Cardiac fibroblast (primary cell): ENCODE measurements around the gene AKAP12.
A peak's percentile ranks its signal among the peaks of the same experiment; 100 is the strongest.
"Not testable (repeated sequence)": the region's sequence is repeated elsewhere in the genome, so short reads cannot be mapped to it uniquely, and the experiment has no call there.

Source experiments
- DNase-seq, 2 donors: peaks; one replicate each; pipeline versions ENCODE4 v3.0.0 to v3.0.0-alpha.2; 2010; ENCODE audit warnings: low read depth in 2 of 2
- H3K4me3 ChIP-seq, 2 donors: replicated peaks in 1 of 2; 1 replicate in 1 of 2; 2 replicates in 1 of 2; pipeline ENCODE4 v1.5.1; 2011; ENCODE audit warnings: low read depth in 2 of 2, low read length in 2 of 2, mild to moderate bottlenecking in 2 of 2, moderate library complexity in 1 of 2
- TF ChIP-seq, protein P1 (sequence below): IDR thresholded peaks from one replicate; pipeline ENCODE4 v1.5.1; 2011; ENCODE audit warnings: low read depth, mild to moderate bottlenecking, low read length, inconsistent platforms

The AKAP12 gene

DNA sequence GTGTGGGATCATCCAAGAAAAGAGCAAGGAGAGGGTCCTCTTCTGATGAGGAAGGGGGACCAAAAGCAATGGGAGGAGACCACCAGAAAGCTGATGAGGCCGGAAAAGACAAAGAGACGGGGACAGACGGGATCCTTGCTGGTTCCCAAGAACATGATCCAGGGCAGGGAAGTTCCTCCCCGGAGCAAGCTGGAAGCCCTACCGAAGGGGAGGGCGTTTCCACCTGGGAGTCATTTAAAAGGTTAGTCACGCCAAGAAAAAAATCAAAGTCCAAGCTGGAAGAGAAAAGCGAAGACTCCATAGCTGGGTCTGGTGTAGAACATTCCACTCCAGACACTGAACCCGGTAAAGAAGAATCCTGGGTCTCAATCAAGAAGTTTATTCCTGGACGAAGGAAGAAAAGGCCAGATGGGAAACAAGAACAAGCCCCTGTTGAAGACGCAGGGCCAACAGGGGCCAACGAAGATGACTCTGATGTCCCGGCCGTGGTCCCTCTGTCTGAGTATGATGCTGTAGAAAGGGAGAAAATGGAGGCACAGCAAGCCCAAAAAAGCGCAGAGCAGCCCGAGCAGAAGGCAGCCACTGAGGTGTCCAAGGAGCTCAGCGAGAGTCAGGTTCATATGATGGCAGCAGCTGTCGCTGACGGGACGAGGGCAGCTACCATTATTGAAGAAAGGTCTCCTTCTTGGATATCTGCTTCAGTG is 110.8 kb downstream of the AKAP12 start:
- no peak for DNase-seq
- TF ChIP-seq, protein P1, sequence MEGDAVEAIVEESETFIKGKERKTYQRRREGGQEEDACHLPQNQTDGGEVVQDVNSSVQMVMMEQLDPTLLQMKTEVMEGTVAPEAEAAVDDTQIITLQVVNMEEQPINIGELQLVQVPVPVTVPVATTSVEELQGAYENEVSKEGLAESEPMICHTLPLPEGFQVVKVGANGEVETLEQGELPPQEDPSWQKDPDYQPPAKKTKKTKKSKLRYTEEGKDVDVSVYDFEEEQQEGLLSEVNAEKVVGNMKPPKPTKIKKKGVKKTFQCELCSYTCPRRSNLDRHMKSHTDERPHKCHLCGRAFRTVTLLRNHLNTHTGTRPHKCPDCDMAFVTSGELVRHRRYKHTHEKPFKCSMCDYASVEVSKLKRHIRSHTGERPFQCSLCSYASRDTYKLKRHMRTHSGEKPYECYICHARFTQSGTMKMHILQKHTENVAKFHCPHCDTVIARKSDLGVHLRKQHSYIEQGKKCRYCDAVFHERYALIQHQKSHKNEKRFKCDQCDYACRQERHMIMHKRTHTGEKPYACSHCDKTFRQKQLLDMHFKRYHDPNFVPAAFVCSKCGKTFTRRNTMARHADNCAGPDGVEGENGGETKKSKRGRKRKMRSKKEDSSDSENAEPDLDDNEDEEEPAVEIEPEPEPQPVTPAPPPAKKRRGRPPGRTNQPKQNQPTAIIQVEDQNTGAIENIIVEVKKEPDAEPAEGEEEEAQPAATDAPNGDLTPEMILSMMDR: no peak
- no peak overlapping the region for H3K4me3 ChIP-seq

DNA sequence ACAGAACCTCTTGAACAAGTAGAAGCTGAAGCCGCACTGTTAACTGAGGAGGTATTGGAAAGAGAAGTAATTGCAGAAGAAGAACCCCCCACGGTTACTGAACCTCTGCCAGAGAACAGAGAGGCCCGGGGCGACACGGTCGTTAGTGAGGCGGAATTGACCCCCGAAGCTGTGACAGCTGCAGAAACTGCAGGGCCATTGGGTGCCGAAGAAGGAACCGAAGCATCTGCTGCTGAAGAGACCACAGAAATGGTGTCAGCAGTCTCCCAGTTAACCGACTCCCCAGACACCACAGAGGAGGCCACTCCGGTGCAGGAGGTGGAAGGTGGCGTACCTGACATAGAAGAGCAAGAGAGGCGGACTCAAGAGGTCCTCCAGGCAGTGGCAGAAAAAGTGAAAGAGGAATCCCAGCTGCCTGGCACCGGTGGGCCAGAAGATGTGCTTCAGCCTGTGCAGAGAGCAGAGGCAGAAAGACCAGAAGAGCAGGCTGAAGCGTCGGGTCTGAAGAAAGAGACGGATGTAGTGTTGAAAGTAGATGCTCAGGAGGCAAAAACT is 111.5 kb downstream of the AKAP12 start:
- no peak for DNase-seq
- TF ChIP-seq, protein P1: no peak
- H3K4me3 ChIP-seq: no peak overlapping the region

DNA sequence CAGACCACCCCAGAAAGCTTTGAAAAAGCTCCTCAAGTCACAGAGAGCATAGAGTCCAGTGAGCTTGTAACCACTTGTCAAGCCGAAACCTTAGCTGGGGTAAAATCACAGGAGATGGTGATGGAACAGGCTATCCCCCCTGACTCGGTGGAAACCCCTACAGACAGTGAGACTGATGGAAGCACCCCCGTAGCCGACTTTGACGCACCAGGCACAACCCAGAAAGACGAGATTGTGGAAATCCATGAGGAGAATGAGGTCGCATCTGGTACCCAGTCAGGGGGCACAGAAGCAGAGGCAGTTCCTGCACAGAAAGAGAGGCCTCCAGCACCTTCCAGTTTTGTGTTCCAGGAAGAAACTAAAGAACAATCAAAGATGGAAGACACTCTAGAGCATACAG is 112.0 kb downstream of the AKAP12 start:
- TF ChIP-seq, protein P1: no peak
- DNase-seq: no peak
- no peak overlapping the region for H3K4me3 ChIP-seq

DNA sequence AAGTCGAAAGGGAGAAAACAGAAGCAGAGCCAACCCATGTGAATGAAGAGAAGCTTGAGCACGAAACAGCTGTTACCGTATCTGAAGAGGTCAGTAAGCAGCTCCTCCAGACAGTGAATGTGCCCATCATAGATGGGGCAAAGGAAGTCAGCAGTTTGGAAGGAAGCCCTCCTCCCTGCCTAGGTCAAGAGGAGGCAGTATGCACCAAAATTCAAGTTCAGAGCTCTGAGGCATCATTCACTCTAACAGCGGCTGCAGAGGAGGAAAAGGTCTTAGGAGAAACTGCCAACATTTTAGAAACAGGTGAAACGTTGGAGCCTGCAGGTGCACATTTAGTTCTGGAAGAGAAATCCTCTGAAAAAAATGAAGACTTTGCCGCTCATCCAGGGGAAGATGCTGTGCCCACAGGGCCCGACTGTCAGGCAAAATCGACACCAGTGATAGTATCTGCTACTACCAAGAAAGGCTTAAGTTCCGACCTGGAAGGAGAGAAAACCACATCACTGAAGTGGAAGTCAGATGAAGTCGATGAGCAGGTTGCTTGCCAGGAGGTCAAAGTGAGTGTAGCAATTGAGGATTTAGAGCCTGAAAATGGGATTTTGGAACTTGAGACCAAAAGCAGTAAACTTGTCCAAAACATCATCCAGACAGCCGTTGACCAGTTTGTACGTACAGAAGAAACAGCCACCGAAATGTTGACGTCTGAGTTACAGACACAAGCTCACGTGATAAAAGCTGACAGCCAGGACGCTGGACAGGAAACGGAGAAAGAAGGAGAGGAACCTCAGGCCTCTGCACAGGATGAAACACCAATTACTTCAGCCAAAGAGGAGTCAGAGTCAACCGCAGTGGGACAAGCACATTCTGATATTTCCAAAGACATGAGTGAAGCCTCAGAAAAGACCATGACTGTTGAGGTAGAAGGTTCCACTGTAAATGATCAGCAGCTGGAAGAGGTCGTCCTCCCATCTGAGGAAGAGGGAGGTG is 112.9 kb downstream of the AKAP12 start:
- TF ChIP-seq, protein P1: no peak
- no peak overlapping the region for H3K4me3 ChIP-seq
- DNase-seq: peak in 1 of 2 donors; percentile 23

DNA sequence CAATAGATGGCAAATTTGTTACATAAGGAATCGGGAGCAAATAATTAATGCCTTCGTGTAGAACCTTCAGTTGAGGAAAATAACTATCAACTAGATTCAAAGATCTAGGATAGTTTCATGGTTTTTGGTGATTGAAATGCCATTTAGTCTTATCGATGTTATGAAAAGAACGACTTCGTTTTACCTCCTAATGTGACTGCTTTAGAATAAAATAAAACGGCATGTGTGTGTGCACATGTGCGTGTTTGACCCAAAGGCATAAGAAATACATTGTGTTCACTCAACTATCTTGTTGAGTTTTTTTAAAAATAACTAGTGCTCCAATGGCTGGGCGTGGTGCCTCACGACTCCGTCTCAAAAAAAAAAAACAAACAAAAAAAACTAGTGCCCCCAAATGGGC is 114.0 kb downstream of the AKAP12 start:
- no peak overlapping the region for H3K4me3 ChIP-seq
- no peak for DNase-seq
- TF ChIP-seq, protein P1: no peak

DNA sequence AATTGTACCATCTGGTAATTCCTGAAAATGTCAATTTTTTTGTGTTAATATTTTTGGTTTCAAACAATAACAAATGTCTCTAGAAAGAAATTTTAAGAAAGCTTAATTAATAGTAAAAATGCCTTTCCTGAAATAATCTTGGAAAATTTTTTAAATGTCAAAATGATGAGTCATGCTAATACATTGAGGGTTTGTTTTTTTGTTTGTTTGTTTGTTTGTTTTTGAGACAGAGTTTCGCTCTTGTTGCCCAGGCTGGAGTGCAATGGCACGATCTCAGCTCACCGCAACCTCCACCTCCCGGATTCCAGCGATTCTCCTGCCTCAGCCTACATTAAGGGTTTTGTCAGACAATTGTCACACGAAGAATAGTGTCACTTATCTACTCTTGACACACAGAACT is 117.2 kb downstream of the AKAP12 start:
- DNase-seq, H3K4me3 ChIP-seq: not testable (repeated sequence)
